Skeletal muscle tissue (tissue), 4 donors: ENCODE results near the gene PPIB. TPM values are rescaled to one million over a fixed set of nuclear protein-coding genes. Genes with fewer than 3 reads are reported as not detected.

ENCODE experiments used
- H3K27ac ChIP-seq: one replicate; pipeline ENCODE4 v1.7.0; 2013; ENCODE audit warnings: mild to moderate bottlenecking, low read depth, low read length, inconsistent platforms
- H3K27me3 ChIP-seq, 3 donors: one replicate each; pipeline ENCODE4 v1.7.0; 2013; ENCODE audit warnings: low read length in 3 of 3; ENCODE audit not compliant: control insufficient read depth in 3 of 3, insufficient read depth in 3 of 3
- H3K36me3 ChIP-seq, 3 donors: one replicate each; pipeline ENCODE4 v1.7.0; 2013; ENCODE audit warnings: low read length in 3 of 3; ENCODE audit not compliant: control insufficient read depth in 3 of 3, insufficient read depth in 3 of 3
- H3K4me1 ChIP-seq, 3 donors: one replicate each; pipeline ENCODE4 v1.7.0; 2013; ENCODE audit warnings: low read length in 3 of 3, mild to moderate bottlenecking in 3 of 3; ENCODE audit not compliant: control insufficient read depth in 3 of 3, insufficient read depth in 3 of 3
- H3K4me3 ChIP-seq, 3 donors: one replicate each; pipeline ENCODE4 v1.7.0; 2013; ENCODE audit warnings: low read length in 3 of 3
- H3K9ac ChIP-seq, 3 donors: one replicate each; pipeline ENCODE4 v1.7.0; 2013; ENCODE audit warnings: low read length in 3 of 3, mild to moderate bottlenecking in 3 of 3, moderate library complexity in 2 of 3, low read depth in 1 of 3
- H3K9me3 ChIP-seq, 3 donors: one replicate each; pipeline ENCODE4 v1.7.0; 2013; ENCODE audit warnings: low read length in 3 of 3; ENCODE audit not compliant: control insufficient read depth in 3 of 3
- total RNA-seq: library from RNA; depleted of rRNA; stranded (reverse); fragments of >200 nt; gene quantifications from one replicate; pipeline ENCODE4 v1.2.3, GENCODE V29; 2014
- donor health status: Osteomylitis.

The PPIB gene
- total RNA-seq, 1 donor from 2014 or later: 199 TPM

GRCh38 chr15:64149893-64150578, 12.8 kb downstream of the PPIB start:
- H3K4me3 ChIP-seq: no peak overlapping the region
- H3K27ac ChIP-seq: no peak overlapping the region
- peaks cover 16 to 32% (median 23%) of the 10 kb centered on the region in 3 donors for H3K4me1 ChIP-seq
- H3K36me3 ChIP-seq: peaks cover 6 to 11% (median 8%) of the 10 kb centered on the region in 3 donors
- peaks cover 3 to 20% (median 19%) of the 10 kb centered on the region in 3 donors for H3K27me3 ChIP-seq
- H3K9me3 ChIP-seq: no peaks in the 10 kb centered on the region
- H3K9ac ChIP-seq: no peak overlapping the region

DNA sequence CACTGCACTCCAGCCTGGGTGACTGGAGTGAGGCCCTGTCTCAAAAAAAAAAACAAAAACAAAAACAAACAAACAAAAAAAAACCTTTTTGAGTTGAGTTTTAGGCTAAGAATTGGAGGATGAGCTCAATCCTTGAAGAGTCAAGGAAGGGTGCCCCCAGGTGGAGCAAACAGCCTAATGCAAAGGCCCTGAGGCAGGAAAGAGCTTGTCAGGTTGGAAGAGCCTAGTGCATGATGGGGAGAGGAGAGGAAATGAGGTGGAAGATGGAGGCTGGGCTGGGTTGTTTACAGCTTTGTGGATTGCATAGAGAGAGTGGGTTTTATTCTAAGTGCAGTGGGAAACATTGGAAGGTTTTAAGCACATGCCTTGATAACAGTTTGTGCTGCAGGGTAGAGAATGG, 13.4 kb downstream of the PPIB start:
- Histone ChIP-seq H3K4me1 (peaks cover 16 to 32% (median 23%) of the 10 kb centered on the region in 3 donors), H3K9ac (no peak overlapping the region), H3K4me3 (no peak overlapping the region)

GRCh38 chr15:64148581-64148980, 14.2 kb downstream of the PPIB start:
- peaks cover 3 to 20% (median 19%) of the 10 kb centered on the region in 3 donors for H3K27me3 ChIP-seq
- no peaks in the 10 kb centered on the region for H3K9me3 ChIP-seq
- H3K36me3 ChIP-seq: peaks cover 10 to 19% (median 16%) of the 10 kb centered on the region in 3 donors
- peaks cover 16 to 23% (median 19%) of the 10 kb centered on the region in 3 donors for H3K4me1 ChIP-seq
- H3K4me3 ChIP-seq: no peak overlapping the region
- H3K9ac ChIP-seq: no peak overlapping the region
- no peak overlapping the region for H3K27ac ChIP-seq

More for the DNA sequence above, 13.4 kb downstream of the PPIB start:
- Histone ChIP-seq H3K36me3 (peaks cover 10 to 15% (median 10%) of the 10 kb centered on the region in 3 donors), H3K27ac (no peak overlapping the region), H3K27me3 (peaks cover 3 to 20% (median 19%) of the 10 kb centered on the region in 3 donors), H3K9me3 (no peaks in the 10 kb centered on the region)

- peaks cover 14 to 23% (median 20%) of the 10 kb centered on the region in 3 donors for H3K36me3 ChIP-seq
- H3K4me1 ChIP-seq: peaks cover 13 to 19% (median 16%) of the 10 kb centered on the region in 3 donors
- no peak overlapping the region for H3K27ac ChIP-seq
- H3K4me3 ChIP-seq: no peak overlapping the region
- no peak overlapping the region for H3K9ac ChIP-seq
- peaks cover 3 to 20% (median 19%) of the 10 kb centered on the region in 3 donors for H3K27me3 ChIP-seq
- H3K9me3 ChIP-seq: no peaks in the 10 kb centered on the region
Observed at GRCh38 chr15:64148168-64148567, 14.7 kb downstream of the PPIB start.

GRCh38 chr15:64146885-64147681, 15.7 kb downstream of the PPIB start:
- Histone ChIP-seq H3K4me3 (no peak overlapping the region), H3K27me3 (peaks cover 2 to 12% (median 8%) of the 10 kb centered on the region in 3 donors), H3K4me1 (peaks cover 8% of the 10 kb centered on the region in 3 donors), H3K36me3 (peaks cover 17 to 25% (median 23%) of the 10 kb centered on the region in 3 donors), H3K27ac (no peak overlapping the region), H3K9ac (no peak overlapping the region), H3K9me3 (no peaks in the 10 kb centered on the region)

DNA sequence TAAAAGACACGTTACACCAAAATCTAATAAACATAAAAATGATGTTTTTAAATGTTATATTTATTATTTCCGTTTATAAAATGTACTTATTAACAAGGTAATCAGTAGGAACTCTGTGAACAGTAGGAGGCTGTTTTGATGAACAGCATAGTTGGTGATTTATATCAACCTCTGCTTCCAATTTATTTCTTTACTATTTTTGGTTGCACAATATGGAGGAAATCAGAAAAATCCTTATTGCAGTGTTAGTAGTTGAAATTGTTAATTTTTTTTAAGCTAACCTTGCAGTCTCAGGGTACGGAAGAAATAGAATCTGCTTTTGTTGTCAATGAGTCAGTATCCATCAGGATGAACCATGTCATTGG, 16.3 kb downstream of the PPIB start:
- Histone ChIP-seq H3K9ac (no peak overlapping the region), H3K36me3 (peaks cover 19 to 28% (median 27%) of the 10 kb centered on the region in 3 donors), H3K27me3 (peaks cover 0 to 7% (median 4%) of the 10 kb centered on the region in 3 donors), H3K4me1 (peaks cover 3 to 5% (median 4%) of the 10 kb centered on the region in 3 donors), H3K4me3 (no peak overlapping the region), H3K27ac (no peak overlapping the region), H3K9me3 (no peaks in the 10 kb centered on the region)

DNA sequence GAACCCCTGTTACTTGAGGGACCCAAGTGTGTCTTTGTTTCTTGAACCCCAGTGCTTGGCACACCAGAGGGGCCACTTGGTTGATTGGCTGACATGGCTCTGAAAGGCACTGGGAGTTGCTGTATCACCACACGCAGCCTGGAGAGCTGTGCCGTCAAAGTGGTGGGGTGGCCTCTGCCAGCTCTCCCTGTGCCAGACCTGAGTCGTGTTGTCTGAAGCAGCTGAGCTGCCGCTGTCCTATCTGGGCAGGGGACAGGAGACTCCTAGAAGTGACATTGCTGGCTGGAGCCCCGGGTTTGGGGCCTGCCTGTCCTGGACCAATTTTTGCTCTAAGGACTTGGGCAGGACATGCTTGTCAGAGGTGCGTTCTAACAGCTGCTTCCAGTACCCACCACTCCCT, 16.8 kb downstream of the PPIB start:
- Histone ChIP-seq H3K4me1 (peaks cover under 1 to 4% (median 1%) of the 10 kb centered on the region in 3 donors), H3K9ac (no peak overlapping the region), H3K4me3 (no peak overlapping the region), H3K27me3 (peaks cover 0 to 4% (median 3%) of the 10 kb centered on the region in 3 donors), H3K36me3 (peaks cover 19 to 31% (median 30%) of the 10 kb centered on the region in 3 donors), H3K9me3 (no peaks in the 10 kb centered on the region), H3K27ac (no peak overlapping the region)

DNA sequence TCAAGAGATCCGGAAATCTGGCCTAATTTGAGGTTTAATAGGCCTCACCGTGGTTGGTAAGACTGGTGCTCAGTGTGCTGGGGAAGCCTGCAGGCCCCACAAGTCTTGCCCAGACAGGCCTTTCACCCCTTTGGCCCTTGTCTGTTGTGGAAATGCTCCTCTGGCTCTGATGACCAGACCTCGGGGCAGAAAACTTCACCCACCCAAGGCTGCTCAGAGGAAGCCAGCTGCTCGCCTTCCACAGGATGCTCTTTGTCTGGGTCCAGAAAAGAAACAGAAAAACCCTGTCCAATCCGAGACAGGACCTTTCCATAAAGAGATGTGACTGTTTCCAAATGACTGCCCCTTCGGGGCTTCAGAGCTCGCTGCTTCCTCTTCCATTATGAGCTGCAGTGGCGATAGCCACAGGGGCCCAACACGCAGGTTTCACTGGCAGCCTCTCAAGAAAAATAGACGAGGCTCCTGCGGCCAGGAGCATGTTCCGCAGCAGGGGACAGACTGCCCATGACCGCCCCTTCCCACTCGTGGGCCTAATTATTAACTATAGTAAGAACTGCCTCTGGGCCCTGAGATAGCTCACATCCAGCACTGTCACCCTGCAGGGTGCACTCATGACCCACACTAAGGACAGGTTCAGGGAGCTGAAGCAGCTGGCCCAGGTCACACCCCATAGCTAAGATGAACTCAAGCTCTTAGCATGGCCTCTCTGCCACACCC, 18.1 kb downstream of the PPIB start:
- H3K27me3 ChIP-seq: peaks cover 0 to 4% (median 0%) of the 10 kb centered on the region in 3 donors
- H3K4me3 ChIP-seq: no peak overlapping the region
- no peak overlapping the region for H3K27ac ChIP-seq
- no peaks in the 10 kb centered on the region for H3K9me3 ChIP-seq
- H3K36me3 ChIP-seq: peaks cover 19 to 31% (median 30%) of the 10 kb centered on the region in 3 donors
- H3K4me1 ChIP-seq: peaks cover 0 to 3% (median 0%) of the 10 kb centered on the region in 3 donors
- H3K9ac ChIP-seq: no peak overlapping the region

GRCh38 chr15:64144192-64144564, 18.6 kb downstream of the PPIB start:
- Histone ChIP-seq H3K4me1 (peaks cover 0 to 3% (median 0%) of the 10 kb centered on the region in 3 donors), H3K36me3 (peaks cover 19 to 31% (median 30%) of the 10 kb centered on the region in 3 donors), H3K27me3 (peaks cover 0 to 4% (median 0%) of the 10 kb centered on the region in 3 donors)

More at GRCh38 chr15:64144192-64144564, 18.6 kb downstream of the PPIB start:
- Histone ChIP-seq H3K9me3 (no peaks in the 10 kb centered on the region), H3K4me3 (no peak overlapping the region), H3K9ac (no peak overlapping the region), H3K27ac (no peak overlapping the region)
